ENCODE data around the gene SHISA6. TPM values are rescaled to one million over a fixed set of nuclear protein-coding genes. Genes with fewer than 3 reads are reported as not detected.

SHISA6 gene
- total RNA-seq, 1 experiment from 2014 or later: not detected

GRCh38 chr17:11461993-11462548 is 221.1 kb downstream of the SHISA6 start:
- in situ Hi-C loops (cut with HindIII; ENCODE audit: low pct_unique_long_range_greater_than_20kb, low sequenced_read_pairs) (no loop called here), intact Hi-C loops (cut with micrococcal nuclease; ENCODE audit: unreplicated experiment) (no loop called here)
- H3K4me1 ChIP-seq (ENCODE audit: control insufficient read depth, insufficient read depth, low read length): no peaks in the 10 kb centered on the region
- no peaks in the 10 kb centered on the region for H3K27me3 ChIP-seq (ENCODE audit: control insufficient read depth, insufficient read depth, low read length)
- no peak for DNase-seq (ENCODE audit: low read depth, low spot score)
- ChIA-PET POLR2A (no interaction called here), CTCF (no interaction called here)
- H3K36me3 ChIP-seq (ENCODE audit: control insufficient read depth, insufficient read depth, low read length): no peaks in the 10 kb centered on the region
- TF ChIP-seq SIN3A (IDR thresholded peaks at IDR 0.05; ENCODE audit: borderline replicate concordance, insufficient read depth, low read depth, low read length) (no peak), POLR2AphosphoS5 (IDR thresholded peaks at IDR 0.05; ENCODE audit: low read depth, low read length) (no peak), TCF7L2 (IDR thresholded peaks at IDR 0.05; ENCODE audit: low read depth, low read length) (no peak)
- TF ChIP-seq, protein P1, sequence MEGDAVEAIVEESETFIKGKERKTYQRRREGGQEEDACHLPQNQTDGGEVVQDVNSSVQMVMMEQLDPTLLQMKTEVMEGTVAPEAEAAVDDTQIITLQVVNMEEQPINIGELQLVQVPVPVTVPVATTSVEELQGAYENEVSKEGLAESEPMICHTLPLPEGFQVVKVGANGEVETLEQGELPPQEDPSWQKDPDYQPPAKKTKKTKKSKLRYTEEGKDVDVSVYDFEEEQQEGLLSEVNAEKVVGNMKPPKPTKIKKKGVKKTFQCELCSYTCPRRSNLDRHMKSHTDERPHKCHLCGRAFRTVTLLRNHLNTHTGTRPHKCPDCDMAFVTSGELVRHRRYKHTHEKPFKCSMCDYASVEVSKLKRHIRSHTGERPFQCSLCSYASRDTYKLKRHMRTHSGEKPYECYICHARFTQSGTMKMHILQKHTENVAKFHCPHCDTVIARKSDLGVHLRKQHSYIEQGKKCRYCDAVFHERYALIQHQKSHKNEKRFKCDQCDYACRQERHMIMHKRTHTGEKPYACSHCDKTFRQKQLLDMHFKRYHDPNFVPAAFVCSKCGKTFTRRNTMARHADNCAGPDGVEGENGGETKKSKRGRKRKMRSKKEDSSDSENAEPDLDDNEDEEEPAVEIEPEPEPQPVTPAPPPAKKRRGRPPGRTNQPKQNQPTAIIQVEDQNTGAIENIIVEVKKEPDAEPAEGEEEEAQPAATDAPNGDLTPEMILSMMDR (IDR thresholded peaks at IDR 0.05): no peak
- TF ChIP-seq, protein P2, sequence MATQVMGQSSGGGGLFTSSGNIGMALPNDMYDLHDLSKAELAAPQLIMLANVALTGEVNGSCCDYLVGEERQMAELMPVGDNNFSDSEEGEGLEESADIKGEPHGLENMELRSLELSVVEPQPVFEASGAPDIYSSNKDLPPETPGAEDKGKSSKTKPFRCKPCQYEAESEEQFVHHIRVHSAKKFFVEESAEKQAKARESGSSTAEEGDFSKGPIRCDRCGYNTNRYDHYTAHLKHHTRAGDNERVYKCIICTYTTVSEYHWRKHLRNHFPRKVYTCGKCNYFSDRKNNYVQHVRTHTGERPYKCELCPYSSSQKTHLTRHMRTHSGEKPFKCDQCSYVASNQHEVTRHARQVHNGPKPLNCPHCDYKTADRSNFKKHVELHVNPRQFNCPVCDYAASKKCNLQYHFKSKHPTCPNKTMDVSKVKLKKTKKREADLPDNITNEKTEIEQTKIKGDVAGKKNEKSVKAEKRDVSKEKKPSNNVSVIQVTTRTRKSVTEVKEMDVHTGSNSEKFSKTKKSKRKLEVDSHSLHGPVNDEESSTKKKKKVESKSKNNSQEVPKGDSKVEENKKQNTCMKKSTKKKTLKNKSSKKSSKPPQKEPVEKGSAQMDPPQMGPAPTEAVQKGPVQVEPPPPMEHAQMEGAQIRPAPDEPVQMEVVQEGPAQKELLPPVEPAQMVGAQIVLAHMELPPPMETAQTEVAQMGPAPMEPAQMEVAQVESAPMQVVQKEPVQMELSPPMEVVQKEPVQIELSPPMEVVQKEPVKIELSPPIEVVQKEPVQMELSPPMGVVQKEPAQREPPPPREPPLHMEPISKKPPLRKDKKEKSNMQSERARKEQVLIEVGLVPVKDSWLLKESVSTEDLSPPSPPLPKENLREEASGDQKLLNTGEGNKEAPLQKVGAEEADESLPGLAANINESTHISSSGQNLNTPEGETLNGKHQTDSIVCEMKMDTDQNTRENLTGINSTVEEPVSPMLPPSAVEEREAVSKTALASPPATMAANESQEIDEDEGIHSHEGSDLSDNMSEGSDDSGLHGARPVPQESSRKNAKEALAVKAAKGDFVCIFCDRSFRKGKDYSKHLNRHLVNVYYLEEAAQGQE (IDR thresholded peaks at IDR 0.05; ENCODE audit: insufficient read depth in 1 of 2, low read depth in 2 of 2, low read length in 1 of 2): no peak
- no peaks in the 10 kb centered on the region for H3K9me3 ChIP-seq (ENCODE audit: control insufficient read depth, insufficient read depth, low read depth, low read length)
- no peak for ATAC-seq
- no peak overlapping the region for H3K4me3 ChIP-seq (ENCODE audit: low read depth in 2 of 2, low read length in 2 of 2)
- H3K27ac ChIP-seq (ENCODE audit: low read length): no peak overlapping the region
- no TSS peak for BruUV-seq (replicated peaks)

GRCh38 chr17:11467639-11468038 is 226.6 kb downstream of the SHISA6 start:
- in situ Hi-C loops (cut with HindIII; ENCODE audit: low pct_unique_long_range_greater_than_20kb, low sequenced_read_pairs): no loop called here
- H3K36me3 ChIP-seq (ENCODE audit: control insufficient read depth, insufficient read depth, low read length): no peaks in the 10 kb centered on the region
- no peak overlapping the region for H3K4me3 ChIP-seq (ENCODE audit: low read depth in 2 of 2, low read length in 2 of 2)
- no peaks in the 10 kb centered on the region for H3K9me3 ChIP-seq (ENCODE audit: control insufficient read depth, insufficient read depth, low read depth, low read length)
- H3K27ac ChIP-seq (ENCODE audit: low read length): no peak overlapping the region
- intact Hi-C loops (cut with micrococcal nuclease; ENCODE audit: unreplicated experiment): no loop called here
- DNase-seq (ENCODE audit: low read depth, low spot score): no peak
- no peaks in the 10 kb centered on the region for H3K4me1 ChIP-seq (ENCODE audit: control insufficient read depth, insufficient read depth, low read length)
- no peak for ATAC-seq
- ChIA-PET CTCF (no interaction called here), POLR2A (no interaction called here)
- no TSS peak for BruUV-seq (replicated peaks)
- H3K27me3 ChIP-seq (ENCODE audit: control insufficient read depth, insufficient read depth, low read length): no peaks in the 10 kb centered on the region
- TF ChIP-seq TCF7L2 (IDR thresholded peaks at IDR 0.05; ENCODE audit: low read depth, low read length) (no peak), POLR2AphosphoS5 (IDR thresholded peaks at IDR 0.05; ENCODE audit: low read depth, low read length) (no peak), SIN3A (IDR thresholded peaks at IDR 0.05; ENCODE audit: borderline replicate concordance, insufficient read depth, low read depth, low read length) (no peak)
- TF ChIP-seq, protein P1 (IDR thresholded peaks at IDR 0.05): no peak
- TF ChIP-seq, protein P2 (IDR thresholded peaks at IDR 0.05; ENCODE audit: insufficient read depth in 1 of 2, low read depth in 2 of 2, low read length in 1 of 2): no peak

All from Panc1 (cell line).